K562 (cell line): ENCODE data around the gene EID2. TPM values are rescaled to one million over a fixed set of nuclear protein-coding genes. Genes with fewer than 3 reads are reported as not detected.
A peak's percentile ranks its signal among the peaks of the same experiment; 100 is the strongest.

ENCODE experiments used
- ATF7 ChIP-seq: fragments of 450-650 bp; IDR thresholded peaks from 2 replicates; pipeline ENCODE4 v1.7.1; 2014; ENCODE audit warnings: mild to moderate bottlenecking, moderate library complexity
- CHCHD3 ChIP-seq: fragments of 250-450 bp; sonication (Bioruptor Pico); IDR thresholded peaks from 2 replicates; pipeline ENCODE4 v2.1.2; 2022; ENCODE audit warnings: mild to moderate bottlenecking
- HDAC2 ChIP-seq: fragments of 450-650 bp; IDR thresholded peaks from 2 replicates; pipeline ENCODE4 v1.6.1; 2016; ENCODE audit warnings: mild to moderate bottlenecking
- HOXB6 ChIP-seq: fragments of 250-450 bp; sonication (Bioruptor Pico); IDR thresholded peaks from 2 replicates; pipeline ENCODE4 v1.5.1; 2022; ENCODE audit warnings: mild to moderate bottlenecking, borderline replicate concordance
- JUN ChIP-seq, 2 experiments: sonication (generic) in 1 of 2; formaldehyde crosslinking in 1 of 2; IDR thresholded peaks; 2 replicates each; pipeline versions ENCODE4 v1.6.1 to v1.8.0; 2012 to 2022; ENCODE audit warnings: borderline replicate concordance in 2 of 2, mild to moderate bottlenecking in 2 of 2, improper control_type of control experiment in 1 of 2, low read depth in 1 of 2, low read length in 1 of 2, missing genetic modification reagents in 1 of 2
- MEF2D ChIP-seq: conservative IDR thresholded peaks from 2 replicates; pipeline ENCODE4 v1.6.1; 2016; ENCODE audit warnings: low read depth, missing genetic modification characterization, missing compliant biosample characterization
- MYBL2 ChIP-seq, 2 experiments: fragments of 450-650 bp in 1 of 2; sonication (generic) in 1 of 2; formaldehyde crosslinking in 1 of 2; IDR thresholded peaks; 2 replicates each; pipeline versions ENCODE4 v1.6.1 to v1.8.1; 2017 to 2022; ENCODE audit warnings: borderline replicate concordance in 1 of 2, inconsistent platforms in 1 of 2, low read depth in 1 of 2, mild to moderate bottlenecking in 1 of 2, missing genetic modification reagents in 1 of 2, moderate library complexity in 1 of 2
- NUFIP1 ChIP-seq: fragments of 450-650 bp; IDR thresholded peaks from 2 replicates; pipeline ENCODE4 v1.6.1; 2018; ENCODE audit not compliant: partially characterized antibody
- SIRT6 ChIP-seq: IDR thresholded peaks from one replicate; pipeline ENCODE4 v1.6.1; 2012; ENCODE audit warnings: low read depth, mild to moderate bottlenecking, control low read depth, inconsistent platforms, low read length, moderate library complexity
- TBL1XR1 ChIP-seq, 2 experiments: IDR thresholded peaks; 2 replicates each; pipeline ENCODE4 v1.6.1; 2012; ENCODE audit warnings: improper control_type of control experiment in 2 of 2, low read length in 2 of 2, mild to moderate bottlenecking in 1 of 2
- ZNF124 ChIP-seq: sonication (generic); formaldehyde crosslinking; IDR thresholded peaks from 2 replicates; pipeline ENCODE4 v1.8.1; 2022; ENCODE audit warnings: missing genetic modification reagents
- ZNF324 ChIP-seq: fragments of 250-450 bp; sonication (Bioruptor Pico); IDR thresholded peaks from 2 replicates; pipeline ENCODE4 v1.4.0; 2020; ENCODE audit warnings: mild to moderate bottlenecking
- ZNF57 ChIP-seq: fragments of 450-650 bp; formaldehyde crosslinking; IDR thresholded peaks from 2 replicates; pipeline ENCODE4 v1.4.0; 2020; ENCODE audit warnings: mild to moderate bottlenecking, moderate library complexity
- ZNF766 ChIP-seq: fragments of 200-800 bp; sonication (Bioruptor generic); conservative IDR thresholded peaks from 2 replicates; pipeline ENCODE4 v1.6.1; 2016; ENCODE audit warnings: missing genetic modification characterization, missing compliant biosample characterization
- polyA plus RNA-seq, 8 experiments: library from polyadenylated mRNA; depleted of rRNA in 4 of 8; stranded (reverse) in 5 of 8; unstranded in 3 of 8; fragments of >200 nt; fragmentation: Nextera tagmentation in 2 of 8; fragmentation: Illumina TruSeq in 1 of 8; extraction: Ambion mirVana in 2 of 8; extraction: Trizol in 1 of 8; gene quantifications; 2 replicates each; pipeline versions ENCODE4 v1.2.1 to v1.2.3, GENCODE V29; 2011 to 2014; ENCODE audit warnings: inconsistent platforms in 1 of 8, missing spikeins in 1 of 8
- total RNA-seq, 7 experiments: library from RNA; depleted of rRNA in 6 of 7; stranded (reverse); fragments of >200 nt in 6 of 7; fragmentation: Illumina TruSeq in 2 of 7; extraction: Trizol in 2 of 7; gene quantifications; 2 replicates each; pipeline versions ENCODE4 v1.2.1 to v1.2.3, GENCODE V29; 2011 to 2021; ENCODE audit warnings: low replicate concordance in 1 of 7
- TF ChIP-seq, protein P1 (sequence below): sonication (generic); formaldehyde crosslinking; IDR thresholded peaks from 2 replicates; pipeline ENCODE4 v1.8.1; 2023; ENCODE audit warnings: missing genetic modification reagents, mild to moderate bottlenecking, borderline replicate concordance
- TF ChIP-seq, protein P2 (sequence below): sonication (generic); formaldehyde crosslinking; IDR thresholded peaks from 2 replicates; pipeline ENCODE4 v1.8.1; 2023; ENCODE audit warnings: mild to moderate bottlenecking, missing genetic modification reagents
- TF ChIP-seq, protein P3 (sequence below): sonication (generic); formaldehyde crosslinking; IDR thresholded peaks from 2 replicates; pipeline ENCODE4 v1.8.0; 2022; ENCODE audit warnings: missing genetic modification reagents, mild to moderate bottlenecking, moderate library complexity, borderline replicate concordance
- TF ChIP-seq, protein P4 (sequence below): sonication (generic); formaldehyde crosslinking; IDR thresholded peaks from 2 replicates; pipeline ENCODE4 v1.5.0; 2020; ENCODE audit warnings: missing genetic modification reagents

EID2 gene
- total and polyA plus RNA-seq, 9 of the 15 experiments (the other 6 are each of a cell fraction or from before 2014, with no cell fraction given) = 2.5 to 18.5 (median 11.3) TPM

DNA sequence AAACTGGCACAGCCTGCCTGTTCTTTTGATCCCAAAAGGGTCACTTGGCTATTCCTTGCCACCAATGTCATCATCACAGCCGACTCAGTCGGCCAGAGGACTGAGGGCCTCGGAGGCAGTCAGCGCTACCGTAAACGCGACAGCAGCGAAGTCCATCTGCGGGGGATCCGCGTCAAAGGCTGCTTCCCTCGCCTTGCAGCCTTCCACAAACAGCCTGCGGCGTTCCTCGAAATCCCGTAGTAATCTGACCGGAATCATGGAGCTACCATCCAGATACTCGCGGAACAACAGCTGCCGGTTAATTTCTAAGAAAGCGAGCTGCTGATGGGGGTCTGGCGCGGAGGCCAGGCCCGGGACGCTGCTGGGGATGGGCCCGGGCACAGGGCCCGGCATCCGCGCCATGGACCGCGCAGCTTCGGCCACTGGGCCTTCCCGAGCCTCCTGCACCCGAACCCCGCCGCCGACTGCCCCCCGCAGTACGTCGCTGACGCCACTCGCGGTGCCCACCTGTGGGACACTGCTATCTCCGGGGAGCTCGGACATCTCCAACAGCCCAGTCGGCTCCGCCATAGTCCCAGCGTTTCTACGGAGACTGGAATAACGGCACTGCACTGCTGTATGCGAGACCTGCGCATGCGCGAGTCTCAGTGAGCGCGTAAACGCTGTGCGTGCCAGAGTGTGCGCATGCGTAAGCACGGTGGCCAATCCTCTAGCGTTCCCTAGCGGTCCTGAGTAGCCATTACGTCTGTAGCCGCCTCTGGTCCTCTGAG, 7.5 kb downstream of the EID2 start, which contains the start of gene EID2B (continued):
- TF ChIP-seq, protein P1, sequence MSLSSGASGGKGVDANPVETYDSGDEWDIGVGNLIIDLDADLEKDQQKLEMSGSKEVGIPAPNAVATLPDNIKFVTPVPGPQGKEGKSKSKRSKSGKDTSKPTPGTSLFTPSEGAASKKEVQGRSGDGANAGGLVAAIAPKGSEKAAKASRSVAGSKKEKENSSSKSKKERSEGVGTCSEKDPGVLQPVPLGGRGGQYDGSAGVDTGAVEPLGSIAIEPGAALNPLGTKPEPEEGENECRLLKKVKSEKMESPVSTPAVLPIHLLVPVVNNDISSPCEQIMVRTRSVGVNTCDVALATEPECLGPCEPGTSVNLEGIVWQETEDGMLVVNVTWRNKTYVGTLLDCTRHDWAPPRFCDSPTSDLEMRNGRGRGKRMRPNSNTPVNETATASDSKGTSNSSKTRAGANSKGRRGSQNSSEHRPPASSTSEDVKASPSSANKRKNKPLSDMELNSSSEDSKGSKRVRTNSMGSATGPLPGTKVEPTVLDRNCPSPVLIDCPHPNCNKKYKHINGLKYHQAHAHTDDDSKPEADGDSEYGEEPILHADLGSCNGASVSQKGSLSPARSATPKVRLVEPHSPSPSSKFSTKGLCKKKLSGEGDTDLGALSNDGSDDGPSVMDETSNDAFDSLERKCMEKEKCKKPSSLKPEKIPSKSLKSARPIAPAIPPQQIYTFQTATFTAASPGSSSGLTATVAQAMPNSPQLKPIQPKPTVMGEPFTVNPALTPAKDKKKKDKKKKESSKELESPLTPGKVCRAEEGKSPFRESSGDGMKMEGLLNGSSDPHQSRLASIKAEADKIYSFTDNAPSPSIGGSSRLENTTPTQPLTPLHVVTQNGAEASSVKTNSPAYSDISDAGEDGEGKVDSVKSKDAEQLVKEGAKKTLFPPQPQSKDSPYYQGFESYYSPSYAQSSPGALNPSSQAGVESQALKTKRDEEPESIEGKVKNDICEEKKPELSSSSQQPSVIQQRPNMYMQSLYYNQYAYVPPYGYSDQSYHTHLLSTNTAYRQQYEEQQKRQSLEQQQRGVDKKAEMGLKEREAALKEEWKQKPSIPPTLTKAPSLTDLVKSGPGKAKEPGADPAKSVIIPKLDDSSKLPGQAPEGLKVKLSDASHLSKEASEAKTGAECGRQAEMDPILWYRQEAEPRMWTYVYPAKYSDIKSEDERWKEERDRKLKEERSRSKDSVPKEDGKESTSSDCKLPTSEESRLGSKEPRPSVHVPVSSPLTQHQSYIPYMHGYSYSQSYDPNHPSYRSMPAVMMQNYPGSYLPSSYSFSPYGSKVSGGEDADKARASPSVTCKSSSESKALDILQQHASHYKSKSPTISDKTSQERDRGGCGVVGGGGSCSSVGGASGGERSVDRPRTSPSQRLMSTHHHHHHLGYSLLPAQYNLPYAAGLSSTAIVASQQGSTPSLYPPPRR (CRISPR knock-in tag) = no peak
- TF ChIP-seq HOXB6 (CRISPR knock-in tag) (no peak), ZNF766 (no peak), MEF2D (no peak), SIRT6 (no peak), HDAC2 (no peak; the same call in 1 of the 2 replicates), ZNF57 (no peak), ATF7 (peak; percentile 85), ZNF324 (no peak), JUN (IDR thresholded peaks at IDR 0.05; ENCODE audit: borderline replicate concordance, low read depth, low read length) (no peak), JUN (CRISPR knock-in tag; IDR thresholded peaks at IDR 0.05; ENCODE audit: borderline replicate concordance) (no peak), ZNF124 (CRISPR knock-in tag) (no peak), NUFIP1 (no peak), TBL1XR1 (IDR thresholded peaks at IDR 0.05; ENCODE audit: low read length in 2 of 2) (0 out of 4 replicates have a peak, but pooled peaks of 1 of the 2 experiments have one; percentile 33), CHCHD3 (CRISPR knock-in tag) (no peak), MYBL2 (IDR thresholded peaks at IDR 0.05; ENCODE audit: low read depth) (no peak), MYBL2 (CRISPR knock-in tag; IDR thresholded peaks at IDR 0.05; ENCODE audit: borderline replicate concordance) (no peak)
- TF ChIP-seq, protein P2, sequence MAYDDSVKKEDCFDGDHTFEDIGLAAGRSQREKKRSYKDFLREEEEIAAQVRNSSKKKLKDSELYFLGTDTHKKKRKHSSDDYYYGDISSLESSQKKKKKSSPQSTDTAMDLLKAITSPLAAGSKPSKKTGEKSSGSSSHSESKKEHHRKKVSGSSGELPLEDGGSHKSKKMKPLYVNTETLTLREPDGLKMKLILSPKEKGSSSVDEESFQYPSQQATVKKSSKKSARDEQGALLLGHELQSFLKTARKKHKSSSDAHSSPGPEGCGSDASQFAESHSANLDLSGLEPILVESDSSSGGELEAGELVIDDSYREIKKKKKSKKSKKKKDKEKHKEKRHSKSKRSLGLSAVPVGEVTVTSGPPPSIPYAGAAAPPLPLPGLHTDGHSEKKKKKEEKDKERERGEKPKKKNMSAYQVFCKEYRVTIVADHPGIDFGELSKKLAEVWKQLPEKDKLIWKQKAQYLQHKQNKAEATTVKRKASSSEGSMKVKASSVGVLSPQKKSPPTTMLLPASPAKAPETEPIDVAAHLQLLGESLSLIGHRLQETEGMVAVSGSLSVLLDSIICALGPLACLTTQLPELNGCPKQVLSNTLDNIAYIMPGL (CRISPR knock-in tag) = peak; percentile 89; the same call in 1 of the 2 replicates
- TF ChIP-seq, protein P3, sequence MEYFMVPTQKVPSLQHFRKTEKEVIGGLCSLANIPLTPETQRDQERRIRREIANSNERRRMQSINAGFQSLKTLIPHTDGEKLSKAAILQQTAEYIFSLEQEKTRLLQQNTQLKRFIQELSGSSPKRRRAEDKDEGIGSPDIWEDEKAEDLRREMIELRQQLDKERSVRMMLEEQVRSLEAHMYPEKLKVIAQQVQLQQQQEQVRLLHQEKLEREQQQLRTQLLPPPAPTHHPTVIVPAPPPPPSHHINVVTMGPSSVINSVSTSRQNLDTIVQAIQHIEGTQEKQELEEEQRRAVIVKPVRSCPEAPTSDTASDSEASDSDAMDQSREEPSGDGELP (CRISPR knock-in tag) = peak; percentile 56; the same call in 1 of the 2 replicates
- TF ChIP-seq, protein P4, sequence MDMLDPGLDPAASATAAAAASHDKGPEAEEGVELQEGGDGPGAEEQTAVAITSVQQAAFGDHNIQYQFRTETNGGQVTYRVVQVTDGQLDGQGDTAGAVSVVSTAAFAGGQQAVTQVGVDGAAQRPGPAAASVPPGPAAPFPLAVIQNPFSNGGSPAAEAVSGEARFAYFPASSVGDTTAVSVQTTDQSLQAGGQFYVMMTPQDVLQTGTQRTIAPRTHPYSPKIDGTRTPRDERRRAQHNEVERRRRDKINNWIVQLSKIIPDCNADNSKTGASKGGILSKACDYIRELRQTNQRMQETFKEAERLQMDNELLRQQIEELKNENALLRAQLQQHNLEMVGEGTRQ (CRISPR knock-in tag) = no peak
